ENCODE measurements around the gene FFAR1.

DNA sequence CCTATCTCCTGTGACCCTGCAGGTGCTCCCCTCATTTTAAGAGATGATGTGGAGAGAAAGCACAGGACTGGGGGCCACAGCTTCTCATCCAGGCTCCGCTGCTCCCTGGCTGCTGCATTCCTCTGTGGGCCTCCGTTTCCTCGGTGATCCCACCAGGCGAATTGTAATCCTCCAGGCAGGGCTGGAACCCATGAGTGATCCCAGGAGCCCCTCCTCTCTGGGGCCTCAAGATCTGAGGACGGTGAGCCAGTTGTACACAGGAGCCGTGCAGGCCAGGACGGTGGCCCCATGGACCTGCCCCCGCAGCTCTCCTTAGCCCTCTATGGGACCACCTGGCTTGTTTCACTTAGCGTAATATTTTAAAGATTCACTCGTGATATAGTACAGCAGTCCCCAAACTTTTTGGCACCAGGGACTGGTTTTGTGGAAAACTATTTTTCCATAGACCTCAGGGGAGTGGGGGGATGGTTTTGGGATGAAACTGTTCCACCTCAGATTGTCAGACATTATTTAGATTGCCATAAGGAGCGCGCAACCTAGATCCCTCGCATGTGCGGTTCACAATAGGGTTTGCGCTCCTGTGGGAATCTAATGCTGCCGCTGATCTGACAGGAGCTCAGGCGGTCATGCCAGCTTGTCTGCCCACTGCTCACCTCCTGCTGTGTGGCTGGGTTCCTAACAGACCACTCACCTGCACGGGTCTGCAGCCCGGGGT lies 16.2 kb downstream of the FFAR1 start:
- TF ChIP-seq, protein P1, sequence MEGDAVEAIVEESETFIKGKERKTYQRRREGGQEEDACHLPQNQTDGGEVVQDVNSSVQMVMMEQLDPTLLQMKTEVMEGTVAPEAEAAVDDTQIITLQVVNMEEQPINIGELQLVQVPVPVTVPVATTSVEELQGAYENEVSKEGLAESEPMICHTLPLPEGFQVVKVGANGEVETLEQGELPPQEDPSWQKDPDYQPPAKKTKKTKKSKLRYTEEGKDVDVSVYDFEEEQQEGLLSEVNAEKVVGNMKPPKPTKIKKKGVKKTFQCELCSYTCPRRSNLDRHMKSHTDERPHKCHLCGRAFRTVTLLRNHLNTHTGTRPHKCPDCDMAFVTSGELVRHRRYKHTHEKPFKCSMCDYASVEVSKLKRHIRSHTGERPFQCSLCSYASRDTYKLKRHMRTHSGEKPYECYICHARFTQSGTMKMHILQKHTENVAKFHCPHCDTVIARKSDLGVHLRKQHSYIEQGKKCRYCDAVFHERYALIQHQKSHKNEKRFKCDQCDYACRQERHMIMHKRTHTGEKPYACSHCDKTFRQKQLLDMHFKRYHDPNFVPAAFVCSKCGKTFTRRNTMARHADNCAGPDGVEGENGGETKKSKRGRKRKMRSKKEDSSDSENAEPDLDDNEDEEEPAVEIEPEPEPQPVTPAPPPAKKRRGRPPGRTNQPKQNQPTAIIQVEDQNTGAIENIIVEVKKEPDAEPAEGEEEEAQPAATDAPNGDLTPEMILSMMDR (IDR thresholded peaks at IDR 0.05) = no peak
- no peak for TF ChIP-seq POLR2A (IDR thresholded peaks at IDR 0.05)
